Measurements from ENCODE around the gene CRYBG1.

The CRYBG1 gene

DNA sequence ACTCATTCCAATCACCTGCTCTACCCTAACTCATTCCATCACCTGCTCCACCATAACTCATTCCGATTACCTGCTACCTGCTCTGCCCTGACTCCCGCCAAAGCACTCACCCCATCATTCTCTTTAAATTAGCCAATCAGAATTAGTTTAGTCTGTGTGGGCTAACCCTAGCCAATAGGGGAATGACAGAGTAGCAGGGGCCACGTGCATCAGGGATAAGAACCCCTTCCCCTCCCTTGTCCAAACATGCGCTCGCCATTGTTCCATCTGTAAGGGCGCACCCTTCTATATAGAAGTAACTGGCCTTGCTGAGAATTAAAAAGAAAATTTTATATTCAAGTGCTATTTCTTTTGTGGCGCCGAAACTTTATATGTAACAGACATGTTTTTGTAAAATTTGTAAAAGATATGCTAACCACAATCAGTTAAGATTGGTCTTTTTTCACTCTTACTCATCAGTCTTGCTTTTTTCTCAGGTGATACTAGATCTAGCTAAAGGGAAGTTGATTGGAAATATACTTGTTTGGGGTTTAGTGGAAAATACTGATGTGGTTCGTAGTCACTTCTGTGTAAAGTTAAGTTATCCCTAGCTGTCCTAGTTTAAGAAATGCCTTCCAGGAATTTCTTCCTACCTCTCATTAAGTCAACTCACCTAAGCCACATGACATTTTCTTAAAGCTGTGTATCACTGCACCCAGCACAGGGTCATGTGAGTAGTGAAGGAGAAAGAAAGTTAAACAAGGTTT lies 252.3 kb downstream of the CRYBG1 start:
- DNase-seq, result no peak

DNA sequence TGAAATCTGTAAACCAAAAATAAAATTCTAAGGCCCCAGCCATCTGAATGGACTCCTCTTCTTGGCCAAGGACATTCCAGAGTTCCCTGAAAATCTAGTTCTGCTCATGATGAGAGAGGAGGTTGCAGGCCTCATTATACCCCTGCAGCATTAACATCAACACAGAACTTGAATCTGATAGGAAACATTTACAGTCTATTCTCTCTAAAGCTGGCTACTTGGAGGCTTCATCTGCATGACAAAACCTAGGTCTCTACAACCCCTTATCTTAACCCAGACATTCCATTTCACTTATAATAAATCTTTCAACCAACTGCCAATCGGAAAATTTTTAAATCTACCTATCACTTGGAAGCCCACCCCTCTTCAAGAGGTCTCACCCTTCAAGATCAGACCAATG lies 253.1 kb downstream of the CRYBG1 start:
- no peak for DNase-seq

DNA sequence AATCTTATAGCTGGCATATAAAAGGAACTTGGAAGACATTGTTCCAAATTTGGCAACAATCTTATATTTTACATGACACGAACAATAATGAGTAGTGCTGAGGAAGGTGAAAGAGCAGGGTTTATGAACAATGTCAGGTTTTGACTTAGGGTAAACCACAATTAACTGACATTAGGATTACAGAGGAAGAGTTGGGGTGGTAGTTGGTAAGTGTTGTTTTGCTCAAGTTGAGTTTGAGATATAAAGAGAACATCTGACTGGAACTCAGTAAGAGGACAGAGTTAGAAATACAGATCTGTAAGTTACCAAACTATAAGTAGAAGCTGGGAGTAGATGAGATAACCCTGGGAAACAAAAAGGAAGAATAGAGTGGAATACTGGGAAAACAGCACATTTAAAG lies 253.6 kb downstream of the CRYBG1 start:
- no peak for DNase-seq

DNA sequence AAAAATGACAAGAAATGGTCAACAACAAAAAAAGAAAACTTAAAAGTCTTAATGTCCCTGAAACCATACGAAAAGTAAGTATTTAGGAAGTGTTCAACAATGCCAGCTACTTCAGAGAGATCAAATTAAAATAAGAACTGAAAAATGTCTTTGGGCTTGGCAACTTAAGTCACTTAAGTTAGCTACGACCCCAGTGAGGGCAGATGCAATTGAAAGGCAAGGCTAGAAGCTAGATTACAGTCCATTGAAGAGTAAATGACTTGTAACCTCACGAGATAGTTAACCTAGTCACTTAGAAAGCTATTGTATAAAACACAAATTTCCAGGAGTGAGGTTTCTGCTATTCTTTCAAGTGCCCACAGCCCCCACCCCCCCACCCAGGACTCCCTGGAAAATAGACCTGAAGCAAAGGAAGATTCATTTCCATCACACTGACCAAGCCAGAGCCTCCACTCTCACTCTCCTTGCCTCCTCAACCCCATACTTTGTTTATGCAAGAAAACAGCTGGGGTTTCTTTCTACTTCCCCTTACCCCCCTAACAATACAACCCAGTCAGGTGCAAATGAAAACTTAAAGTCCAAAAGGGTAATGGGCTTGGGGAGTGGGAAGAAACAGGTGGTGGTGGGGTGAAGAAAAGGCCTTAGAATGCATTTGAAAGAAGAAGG lies 254.2 kb downstream of the CRYBG1 start:
- no peak for DNase-seq

DNA sequence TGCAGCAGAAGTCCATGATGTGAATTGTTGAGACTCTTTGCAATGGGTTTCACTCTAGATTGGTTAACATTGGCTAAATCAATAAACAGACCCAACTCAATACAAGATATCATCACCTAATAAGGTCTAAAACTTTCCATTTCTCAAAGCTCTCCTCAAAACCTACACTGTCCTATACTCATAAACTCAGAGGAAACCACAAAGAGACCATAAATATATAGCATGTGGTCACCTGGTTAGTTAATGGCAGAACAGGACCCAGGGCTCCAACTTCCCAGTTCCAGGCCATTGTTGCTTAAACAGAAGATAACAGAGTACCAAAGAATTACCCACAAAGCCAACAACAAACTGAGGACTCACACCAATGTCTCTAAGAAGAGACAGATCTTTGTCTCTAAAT lies 256.8 kb downstream of the CRYBG1 start:
- DNase-seq, result no peak

DNA sequence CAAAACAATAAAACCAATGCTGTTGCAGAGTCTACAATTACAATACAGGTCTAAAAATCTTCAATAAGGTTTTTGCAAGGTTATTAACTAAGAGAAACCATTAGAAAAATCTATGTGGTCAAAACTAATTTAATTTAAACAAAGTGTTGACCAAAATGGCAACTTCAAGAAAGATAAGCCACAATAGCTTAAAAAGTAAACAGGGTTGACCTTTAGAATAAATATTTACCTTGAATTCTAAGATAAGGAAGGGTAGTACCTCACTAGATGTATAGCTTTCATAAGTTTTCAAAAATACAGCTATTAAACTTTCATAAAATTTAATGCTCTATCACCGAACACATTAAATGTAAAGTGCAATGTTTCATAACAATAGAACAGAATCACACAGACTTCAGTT lies 257.3 kb downstream of the CRYBG1 start:
- no peak for DNase-seq

DNA sequence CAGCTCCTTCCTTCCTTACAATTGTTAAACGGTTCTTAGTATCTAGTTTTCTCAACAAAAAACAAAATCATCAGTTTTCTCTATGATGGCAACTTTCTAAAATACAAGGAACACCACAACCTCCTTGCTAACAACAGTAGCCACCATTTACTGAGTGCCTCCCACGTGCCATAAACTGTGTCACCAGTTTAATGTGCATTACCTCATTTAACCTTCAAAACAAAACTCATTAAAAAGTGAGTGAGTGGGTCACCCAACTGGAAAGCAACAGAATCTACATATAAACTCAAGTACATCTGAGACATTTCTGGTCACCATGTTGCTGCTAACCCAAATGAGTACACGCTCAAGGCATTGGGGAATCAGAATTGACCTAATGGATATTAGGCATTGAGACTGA lies 257.8 kb downstream of the CRYBG1 start:
- no peak for DNase-seq

DNA sequence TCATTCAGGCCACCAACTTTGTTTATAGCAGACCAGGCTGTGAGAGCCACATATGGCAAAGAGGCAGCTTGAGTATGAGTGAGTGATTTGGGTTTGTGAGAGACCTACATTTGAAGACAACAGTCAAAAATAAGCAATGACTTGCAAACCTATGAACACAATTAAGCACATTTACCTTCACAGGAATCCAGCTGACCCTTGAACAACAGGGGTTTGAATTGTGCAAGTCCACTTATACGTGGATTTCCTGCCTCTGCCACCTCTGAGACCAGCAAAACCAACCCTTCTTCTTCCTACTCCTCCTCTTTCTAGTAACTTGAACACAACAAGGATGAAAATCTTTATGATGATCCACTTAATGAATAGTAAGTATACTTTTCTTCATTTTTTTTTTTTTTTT lies 258.7 kb downstream of the CRYBG1 start:
- DNase-seq, result no peak

DNA sequence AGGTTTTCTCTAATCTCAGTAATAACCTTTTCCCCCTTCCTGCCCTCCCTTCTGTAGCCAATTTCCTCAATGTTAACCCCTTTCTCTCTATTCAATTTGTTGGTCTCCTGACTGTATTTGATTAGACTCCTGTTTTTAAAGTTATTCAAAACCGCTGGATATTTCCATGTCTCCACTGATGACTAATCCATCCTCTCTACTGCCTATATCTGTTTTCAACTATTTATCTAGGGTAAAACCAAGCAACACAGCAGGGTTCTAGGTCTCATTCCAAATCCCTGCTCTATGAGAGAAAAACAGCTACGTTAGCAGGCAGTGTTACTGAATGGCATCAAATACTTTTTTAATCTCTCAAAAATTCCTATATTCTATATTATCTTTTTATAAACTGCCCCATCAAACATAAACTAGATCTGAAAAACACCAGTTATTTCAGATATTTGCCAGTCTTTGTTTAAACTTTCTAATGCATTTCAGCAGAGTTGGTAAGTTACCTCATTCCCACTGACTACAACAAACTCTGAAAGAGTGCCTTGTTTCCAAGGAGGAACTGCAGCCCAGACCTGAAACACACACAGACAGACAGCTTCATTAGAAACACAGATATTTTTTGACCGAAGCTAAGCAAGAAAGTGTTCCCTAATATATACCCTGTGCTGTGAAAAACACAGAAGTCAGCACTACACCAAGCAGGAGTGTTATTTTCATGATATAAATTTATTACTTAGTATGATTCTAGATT lies 260.6 kb downstream of the CRYBG1 start:
- no peak for DNase-seq
